Panc1 (cell line): ENCODE data around the gene TJP2. TPM values are rescaled to one million over a fixed set of nuclear protein-coding genes. Genes with fewer than 3 reads are reported as not detected.

Experiments
- ATAC-seq: fragments of 200-7000 bp; cut with Tn5 transposase; 2 replicates; pipeline ENCODE4 v1.9.1; 2020; ENCODE audit warnings: mild to moderate bottlenecking, moderate library complexity
- BruUV-seq: library from RNA; stranded (reverse); fragments of 400-500 nt; replicated peaks from 2 replicates; lab custom pipeline; 2021; lab: Mats Ljungman, UMichigan
- CTCF ChIA-PET: fragments of 300-600 bp; sonication (Branson Sonifier 250); formaldehyde crosslinking; loops from one replicate; lab custom pipeline; 2022; ENCODE audit warnings: antibody characterized with exemption; lab: Charles Lee
- POLR2A ChIA-PET: fragments of 300-600 bp; sonication (Branson Sonifier 250); formaldehyde crosslinking; loops from one replicate; lab custom pipeline; 2022; ENCODE audit warnings: antibody characterized with exemption; lab: Charles Lee
- DNase-seq: peaks from one replicate; pipeline ENCODE4 v3.0.0-alpha.2; 2010; ENCODE audit warnings: low read depth, low spot score
- H3K27ac ChIP-seq: 2 replicates; pipeline ENCODE4 v1.5.1; 2011; ENCODE audit warnings: mild to moderate bottlenecking, low read length, inconsistent platforms
- H3K27me3 ChIP-seq: fragments of 200-500 bp; sonication (Bioruptor generic); 2 replicates; pipeline ENCODE4 v1.6.0; 2014; ENCODE audit warnings: low read length, inconsistent platforms; ENCODE audit not compliant: control insufficient read depth, insufficient read depth
- H3K36me3 ChIP-seq: fragments of 200-500 bp; sonication (Bioruptor generic); 2 replicates; pipeline ENCODE4 v1.5.1; 2014; ENCODE audit warnings: inconsistent platforms, mild to moderate bottlenecking, low read length, moderate library complexity; ENCODE audit not compliant: control insufficient read depth, insufficient read depth
- H3K4me1 ChIP-seq: 2 replicates; pipeline ENCODE4 v1.5.1; 2011; ENCODE audit warnings: inconsistent platforms, mild to moderate bottlenecking, low read length, moderate library complexity; ENCODE audit not compliant: control insufficient read depth, insufficient read depth
- H3K4me3 ChIP-seq, 2 experiments: 2 replicates each; pipeline ENCODE4 v1.5.1; 2011 to 2012; ENCODE audit warnings: low read depth in 2 of 2, low read length in 2 of 2, mild to moderate bottlenecking in 2 of 2, inconsistent platforms in 1 of 2, moderate library complexity in 1 of 2
- H3K9me3 ChIP-seq: fragments of 200-500 bp; sonication (Bioruptor generic); 2 replicates; pipeline ENCODE4 v1.5.1; 2014; ENCODE audit warnings: low read depth, mild to moderate bottlenecking, inconsistent platforms, low read length, moderate library complexity; ENCODE audit not compliant: control insufficient read depth, insufficient read depth
- CTCF ChIP-seq: fragments of 450-650 bp; IDR thresholded peaks from 2 replicates; pipeline ENCODE4 v1.5.1; 2017; ENCODE audit warnings: mild to moderate bottlenecking
- POLR2AphosphoS5 ChIP-seq: IDR thresholded peaks from 2 replicates; pipeline ENCODE4 v1.6.1; 2012; ENCODE audit warnings: mild to moderate bottlenecking, low read depth, low read length, moderate library complexity
- REST ChIP-seq, 2 experiments: IDR thresholded peaks; 2 replicates each; pipeline ENCODE4 v1.6.1; 2011 to 2012; ENCODE audit warnings: low read depth in 2 of 2, control low read depth in 1 of 2, low read length in 1 of 2, mild to moderate bottlenecking in 1 of 2, moderate library complexity in 1 of 2; ENCODE audit not compliant: insufficient read depth in 1 of 2
- SIN3A ChIP-seq: IDR thresholded peaks from 2 replicates; pipeline ENCODE4 v1.6.1; 2012; ENCODE audit warnings: low read depth, mild to moderate bottlenecking, low read length, moderate library complexity, borderline replicate concordance; ENCODE audit not compliant: insufficient read depth
- TCF7L2 ChIP-seq: IDR thresholded peaks from 2 replicates; pipeline ENCODE4 v1.6.1; 2011; ENCODE audit warnings: mild to moderate bottlenecking, low read depth, low read length, inconsistent platforms
- in situ Hi-C: cut with HindIII; loops from 2 replicates; pipeline ENCODE4 v1.10.0; 2016; ENCODE audit warnings: low sequenced_read_pairs, low pct_unique_long_range_greater_than_20kb
- intact Hi-C: fragments of 100-400 bp; cut with micrococcal nuclease; formaldehyde crosslinking; loops from one replicate; pipeline ENCODE4 v1.10.0; 2022; ENCODE audit not compliant: unreplicated experiment
- total RNA-seq: library from RNA; stranded (reverse); gene quantifications from one replicate; pipeline ENCODE4 v1.2.1, GENCODE V29; 2021; ENCODE audit not compliant: unreplicated experiment

TJP2 gene
- total RNA-seq, 1 experiment from 2014 or later = 40.2 TPM

- in situ Hi-C loops = no loop called here
Measured at GRCh38 chr9:69221036-69221435, 47.0 kb downstream of the TJP2 start.

GRCh38 chr9:69222970-69223369, 48.9 kb downstream of the TJP2 start:
- ATAC-seq (no peak), DNase-seq (no peak)

More at GRCh38 chr9:69221036-69221435, 47.0 kb downstream of the TJP2 start:
- intact Hi-C loops = loop anchor here (10.0 kb wide), 2 partner anchors 46 to 166 kb away; partner anchors contain the start of gene TJP2
- BruUV-seq = no TSS peak
- DNase-seq (no peak), ATAC-seq (no peak)
- no peaks in the 10 kb centered on the region for H3K4me1 ChIP-seq
- CTCF ChIA-PET = no interaction called here
- no peak overlapping the region for H3K27ac ChIP-seq
- TF ChIP-seq REST (IDR thresholded peaks at IDR 0.05; ENCODE audit: insufficient read depth in 1 of 2, low read depth in 2 of 2, low read length in 1 of 2) (no peak), SIN3A (no peak), CTCF (no peak), TCF7L2 (no peak)
- H3K9me3 ChIP-seq = no peaks in the 10 kb centered on the region
- POLR2A ChIA-PET = no interaction called here
- no peak overlapping the region for H3K4me3 ChIP-seq
- no peaks in the 10 kb centered on the region for H3K27me3 ChIP-seq
- H3K36me3 ChIP-seq = no peaks in the 10 kb centered on the region

More at GRCh38 chr9:69222970-69223369, 48.9 kb downstream of the TJP2 start:
- intact Hi-C loops = loop anchor here (10.0 kb wide), 2 partner anchors 48 to 168 kb away; partner anchors contain the start of gene TJP2
- Histone ChIP-seq H3K4me1 (no peaks in the 10 kb centered on the region), H3K9me3 (no peaks in the 10 kb centered on the region), H3K36me3 (no peaks in the 10 kb centered on the region), H3K27me3 (no peaks in the 10 kb centered on the region), H3K27ac (no peak overlapping the region), H3K4me3 (no peak overlapping the region)
- ChIA-PET CTCF (interaction anchor here (0.5 kb wide), 1 partner anchor 57 kb away, joined by 8 read pairs; no protein-coding TSS in a partner anchor), POLR2A (no interaction called here)
- TF ChIP-seq REST (IDR thresholded peaks at IDR 0.05; ENCODE audit: insufficient read depth in 1 of 2, low read depth in 2 of 2, low read length in 1 of 2) = no peak
- TF ChIP-seq TCF7L2 = no peak
- no peak for TF ChIP-seq SIN3A
- no peak for TF ChIP-seq POLR2AphosphoS5
- TF ChIP-seq CTCF = no peak
- in situ Hi-C loops = no loop called here
- BruUV-seq = no TSS peak
